LNCAP (cell line): Measurements from ENCODE around the gene FN1.

Experiments used
- TF ChIP-seq, protein P1 (sequence below): fragments of 450-650 bp; IDR thresholded peaks from 2 replicates; pipeline ENCODE4 v1.5.1; 2017; ENCODE audit warnings: mild to moderate bottlenecking

The FN1 gene

GRCh38 chr2:215413974-215414373 lies 21.9 kb downstream of the FN1 start:
- TF ChIP-seq, protein P1, sequence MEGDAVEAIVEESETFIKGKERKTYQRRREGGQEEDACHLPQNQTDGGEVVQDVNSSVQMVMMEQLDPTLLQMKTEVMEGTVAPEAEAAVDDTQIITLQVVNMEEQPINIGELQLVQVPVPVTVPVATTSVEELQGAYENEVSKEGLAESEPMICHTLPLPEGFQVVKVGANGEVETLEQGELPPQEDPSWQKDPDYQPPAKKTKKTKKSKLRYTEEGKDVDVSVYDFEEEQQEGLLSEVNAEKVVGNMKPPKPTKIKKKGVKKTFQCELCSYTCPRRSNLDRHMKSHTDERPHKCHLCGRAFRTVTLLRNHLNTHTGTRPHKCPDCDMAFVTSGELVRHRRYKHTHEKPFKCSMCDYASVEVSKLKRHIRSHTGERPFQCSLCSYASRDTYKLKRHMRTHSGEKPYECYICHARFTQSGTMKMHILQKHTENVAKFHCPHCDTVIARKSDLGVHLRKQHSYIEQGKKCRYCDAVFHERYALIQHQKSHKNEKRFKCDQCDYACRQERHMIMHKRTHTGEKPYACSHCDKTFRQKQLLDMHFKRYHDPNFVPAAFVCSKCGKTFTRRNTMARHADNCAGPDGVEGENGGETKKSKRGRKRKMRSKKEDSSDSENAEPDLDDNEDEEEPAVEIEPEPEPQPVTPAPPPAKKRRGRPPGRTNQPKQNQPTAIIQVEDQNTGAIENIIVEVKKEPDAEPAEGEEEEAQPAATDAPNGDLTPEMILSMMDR = no peak

GRCh38 chr2:215413484-215413777 lies 22.4 kb downstream of the FN1 start:
- TF ChIP-seq, protein P1 = no peak

DNA sequence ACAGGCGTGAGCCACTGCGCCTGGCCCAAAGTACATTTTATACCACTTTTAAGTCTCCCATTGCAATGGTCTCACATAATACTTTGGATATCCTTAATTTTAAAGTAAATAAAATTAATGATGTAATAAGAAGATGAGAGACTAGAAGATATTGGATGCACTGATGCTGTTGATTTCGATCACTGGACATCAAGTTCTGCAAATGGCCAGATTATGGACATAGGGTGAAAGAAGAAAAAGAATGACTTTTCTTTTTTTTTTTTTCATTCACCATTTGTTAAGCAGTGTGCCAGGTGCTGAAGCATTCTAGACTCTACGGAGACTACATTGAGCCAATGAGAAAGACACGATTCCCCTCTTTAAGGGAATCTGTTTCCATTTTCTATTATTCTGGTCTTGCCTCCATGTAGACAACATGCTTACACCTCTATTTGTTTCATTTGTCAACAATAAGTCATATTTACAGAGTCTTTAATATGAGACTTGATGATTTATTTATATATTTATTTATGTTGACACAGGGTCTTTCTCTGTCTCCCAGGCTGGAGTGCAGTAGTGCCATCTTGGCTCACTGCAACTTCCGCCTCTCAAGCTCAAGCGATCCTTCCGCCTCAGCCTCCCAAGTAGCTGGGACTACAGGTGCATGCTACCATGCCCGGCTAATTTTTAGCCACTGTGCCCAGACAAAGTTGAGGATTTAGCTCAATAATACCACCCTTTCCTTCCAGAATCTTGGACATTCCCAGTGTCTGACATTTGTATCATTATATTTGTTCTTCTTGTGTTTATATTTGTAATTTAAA lies 23.7 kb downstream of the FN1 start:
- TF ChIP-seq, protein P1 = no peak

GRCh38 chr2:215410932-215411285 lies 25.0 kb downstream of the FN1 start:
- TF ChIP-seq, protein P1 = no peak

DNA sequence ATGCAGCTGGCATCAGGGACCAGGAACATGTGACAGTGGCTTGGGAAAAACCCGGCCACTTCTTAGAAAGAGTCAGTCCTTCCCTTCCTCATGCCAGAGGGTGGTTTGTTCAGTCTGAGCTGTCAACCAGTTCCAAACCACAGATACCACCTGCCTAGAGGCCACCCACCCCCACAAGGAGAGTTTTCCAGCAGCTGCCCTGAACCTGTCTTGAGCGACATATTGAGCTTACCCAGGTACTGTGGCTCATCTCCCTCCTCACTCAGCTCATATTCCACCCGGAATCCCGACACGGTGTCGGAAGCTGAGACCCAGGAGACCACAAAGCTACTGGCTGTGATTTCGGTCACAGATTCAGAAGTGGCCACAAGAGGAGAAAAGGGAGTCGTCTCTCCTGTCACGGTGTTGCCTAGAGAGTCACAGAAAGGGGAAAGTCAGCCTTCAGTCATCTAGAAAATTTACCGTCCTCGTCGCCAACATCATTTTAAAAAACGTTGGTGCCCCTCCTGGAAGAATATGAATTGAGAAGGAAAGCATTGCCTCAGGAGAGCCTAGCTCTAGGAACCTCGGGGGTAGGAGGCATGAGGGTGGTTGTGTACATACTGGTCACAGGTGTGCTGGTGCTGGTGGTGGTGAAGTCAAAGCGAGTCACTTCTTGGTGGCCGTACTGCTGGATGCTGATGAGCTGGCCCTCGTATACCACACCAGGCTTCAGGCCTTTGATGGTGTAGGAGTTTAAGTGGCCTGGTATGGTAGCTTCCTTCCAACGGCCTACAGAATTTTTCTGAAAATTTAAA lies 26.3 kb downstream of the FN1 start:
- TF ChIP-seq, protein P1 = no peak

DNA sequence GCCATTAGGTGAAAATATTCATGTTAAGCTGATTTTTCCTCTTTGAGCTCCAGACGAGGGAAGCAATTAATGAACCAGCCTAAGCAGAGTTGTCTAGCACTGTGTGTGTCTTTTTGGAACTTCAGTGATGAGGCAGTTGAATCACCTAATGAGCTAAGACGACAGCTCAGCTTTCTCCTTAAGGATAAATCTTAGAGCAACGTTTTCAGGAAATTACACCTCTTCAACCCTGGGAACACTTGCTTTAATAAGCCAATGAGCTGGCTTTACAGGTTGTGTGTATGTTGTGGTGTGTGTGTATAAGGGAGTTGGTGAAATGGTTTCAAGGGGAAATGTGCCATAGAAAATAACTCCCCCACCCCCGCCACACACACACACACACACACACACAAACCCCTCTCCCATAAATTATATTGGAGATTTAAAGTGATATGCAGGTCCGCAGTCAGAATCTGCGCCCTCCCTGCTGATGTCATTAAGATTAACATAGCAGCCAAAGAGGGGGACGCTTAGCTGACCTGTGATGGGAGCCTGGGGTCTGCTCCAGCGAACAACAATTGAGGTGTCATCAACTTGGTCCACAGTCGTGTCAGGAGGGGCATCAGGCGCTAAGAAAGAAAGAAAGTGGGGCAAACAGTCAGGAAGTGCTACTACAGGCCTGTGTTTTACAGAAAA lies 28.1 kb downstream of the FN1 start:
- TF ChIP-seq, protein P1 = no peak

DNA sequence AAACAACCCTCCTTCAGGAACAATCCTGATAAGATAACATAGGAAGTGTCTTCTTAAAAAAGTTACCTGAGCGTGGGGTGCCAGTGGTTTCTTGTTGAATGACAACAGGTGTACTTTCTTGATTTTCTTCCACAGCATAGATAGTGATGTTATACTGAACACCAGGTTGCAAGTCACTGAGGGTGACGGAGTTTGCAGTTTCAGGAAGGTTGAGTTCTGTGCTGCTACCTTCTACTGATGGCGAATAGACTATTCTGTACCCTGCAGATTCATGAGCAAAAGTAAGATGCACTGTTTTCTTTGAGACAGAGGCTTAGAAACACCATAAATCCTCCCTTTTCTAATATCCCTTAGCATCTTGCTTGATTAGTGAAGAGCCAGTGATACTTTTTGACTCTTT lies 28.8 kb downstream of the FN1 start:
- TF ChIP-seq, protein P1 = no peak
